Measurements from ENCODE around the gene SATB1. TPM values are rescaled to one million over a fixed set of nuclear protein-coding genes. Genes with fewer than 3 reads are reported as not detected.

SATB1 gene
- total RNA-seq, 1 experiment from 2014 or later, result 15.6 TPM

- no peak for TF ChIP-seq EZH2 (IDR thresholded peaks at IDR 0.05; ENCODE audit: low read length, unreplicated experiment)
- TF ChIP-seq EZH2phosphoT487 (IDR thresholded peaks at IDR 0.05; ENCODE audit: borderline replicate concordance, low read length), result no peak
- TF ChIP-seq, protein P1, sequence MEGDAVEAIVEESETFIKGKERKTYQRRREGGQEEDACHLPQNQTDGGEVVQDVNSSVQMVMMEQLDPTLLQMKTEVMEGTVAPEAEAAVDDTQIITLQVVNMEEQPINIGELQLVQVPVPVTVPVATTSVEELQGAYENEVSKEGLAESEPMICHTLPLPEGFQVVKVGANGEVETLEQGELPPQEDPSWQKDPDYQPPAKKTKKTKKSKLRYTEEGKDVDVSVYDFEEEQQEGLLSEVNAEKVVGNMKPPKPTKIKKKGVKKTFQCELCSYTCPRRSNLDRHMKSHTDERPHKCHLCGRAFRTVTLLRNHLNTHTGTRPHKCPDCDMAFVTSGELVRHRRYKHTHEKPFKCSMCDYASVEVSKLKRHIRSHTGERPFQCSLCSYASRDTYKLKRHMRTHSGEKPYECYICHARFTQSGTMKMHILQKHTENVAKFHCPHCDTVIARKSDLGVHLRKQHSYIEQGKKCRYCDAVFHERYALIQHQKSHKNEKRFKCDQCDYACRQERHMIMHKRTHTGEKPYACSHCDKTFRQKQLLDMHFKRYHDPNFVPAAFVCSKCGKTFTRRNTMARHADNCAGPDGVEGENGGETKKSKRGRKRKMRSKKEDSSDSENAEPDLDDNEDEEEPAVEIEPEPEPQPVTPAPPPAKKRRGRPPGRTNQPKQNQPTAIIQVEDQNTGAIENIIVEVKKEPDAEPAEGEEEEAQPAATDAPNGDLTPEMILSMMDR (conservative IDR thresholded peaks at IDR 0.05; ENCODE audit: low read depth, low read length), result no peak
- H3K9me3 ChIP-seq (ENCODE audit: low read length), result no peaks in the 10 kb centered on the region
- POLR2A ChIA-PET (ENCODE audit: unreplicated experiment), result no interaction called here
- BruUV-seq (replicated peaks), result no TSS peak
- H3K9me2 ChIP-seq (replicated peaks; ENCODE audit: low read length), result no peaks in the 10 kb centered on the region
- H4K20me1 ChIP-seq (ENCODE audit: low read length), result no peaks in the 10 kb centered on the region
- intact Hi-C loops (cut with micrococcal nuclease), result no loop called here
- H3K79me2 ChIP-seq (ENCODE audit: low read length), result no peaks in the 10 kb centered on the region
- H3K36me3 ChIP-seq (ENCODE audit: low read depth, low read length), result no peaks in the 10 kb centered on the region
- H3K4me3 ChIP-seq (ENCODE audit: low read length), result no peak overlapping the region
- peaks cover 11% of the 10 kb centered on the region for H3K27me3 ChIP-seq (ENCODE audit: low read length)
- H2AFZ ChIP-seq (ENCODE audit: low read length), result no peak overlapping the region
- no peak overlapping the region for H3K9ac ChIP-seq (ENCODE audit: low read length)
- peaks cover 11% of the 10 kb centered on the region; the same call in 1 of the 2 replicates for H3K4me1 ChIP-seq (ENCODE audit: insufficient read depth, low read length)
- CTCF ChIA-PET, result no interaction called here
- ATAC-seq, result no peak
- H3K27ac ChIP-seq (ENCODE audit: low read length), result no peak overlapping the region
- no peak for DNase-seq
- H3F3A ChIP-seq (ENCODE audit: low read length, unreplicated experiment), result no peaks in the 10 kb centered on the region
- H3K4me2 ChIP-seq (ENCODE audit: low read length), result no peak overlapping the region
Observed at GRCh38 chr3:18438586-18438985, 13.4 kb upstream of the SATB1 start.

GRCh38 chr3:18436213-18436612 lies 11.1 kb upstream of the SATB1 start:
- Histone ChIP-seq H3K27me3 (ENCODE audit: low read length) (peaks cover 4% of the 10 kb centered on the region; the same call in 1 of the 2 replicates), H3K79me2 (ENCODE audit: low read length) (no peaks in the 10 kb centered on the region), H3K4me2 (ENCODE audit: low read length) (no peak overlapping the region), H3K4me3 (ENCODE audit: low read length) (no peak overlapping the region), H3K9me3 (ENCODE audit: low read length) (no peaks in the 10 kb centered on the region), H3K9ac (ENCODE audit: low read length) (no peak overlapping the region), H3F3A (ENCODE audit: low read length, unreplicated experiment) (no peaks in the 10 kb centered on the region), H2AFZ (ENCODE audit: low read length) (no peak overlapping the region), H3K9me2 (replicated peaks; ENCODE audit: low read length) (no peaks in the 10 kb centered on the region), H4K20me1 (ENCODE audit: low read length) (no peaks in the 10 kb centered on the region), H3K27ac (ENCODE audit: low read length) (no peak overlapping the region), H3K36me3 (ENCODE audit: low read depth, low read length) (no peaks in the 10 kb centered on the region), H3K4me1 (ENCODE audit: insufficient read depth, low read length) (0 out of 2 replicates have a peak, but pooled peaks cover 5% of the 10 kb centered on the region)
- ATAC-seq (no peak), DNase-seq (no peak)
- ChIA-PET POLR2A (ENCODE audit: unreplicated experiment) (no interaction called here), CTCF (no interaction called here)
- TF ChIP-seq EZH2phosphoT487 (IDR thresholded peaks at IDR 0.05; ENCODE audit: borderline replicate concordance, low read length), result no peak
- TF ChIP-seq, protein P1 (conservative IDR thresholded peaks at IDR 0.05; ENCODE audit: low read depth, low read length), result no peak
- TF ChIP-seq EZH2 (IDR thresholded peaks at IDR 0.05; ENCODE audit: low read length, unreplicated experiment), result no peak
- intact Hi-C loops (cut with micrococcal nuclease), result no loop called here
- no TSS peak for BruUV-seq (replicated peaks)

- Histone ChIP-seq H3K27ac (ENCODE audit: low read length) (no peak overlapping the region), H3F3A (ENCODE audit: low read length, unreplicated experiment) (no peaks in the 10 kb centered on the region), H4K20me1 (ENCODE audit: low read length) (no peaks in the 10 kb centered on the region), H3K36me3 (ENCODE audit: low read depth, low read length) (no peaks in the 10 kb centered on the region), H3K27me3 (ENCODE audit: low read length) (peaks cover 4% of the 10 kb centered on the region; the same call in 1 of the 2 replicates), H3K79me2 (ENCODE audit: low read length) (no peaks in the 10 kb centered on the region), H3K9me3 (ENCODE audit: low read length) (no peaks in the 10 kb centered on the region), H3K4me1 (ENCODE audit: insufficient read depth, low read length) (0 out of 2 replicates have a peak, but pooled peaks cover under 1% of the 10 kb centered on the region), H3K9me2 (replicated peaks; ENCODE audit: low read length) (no peaks in the 10 kb centered on the region), H3K9ac (ENCODE audit: low read length) (no peak overlapping the region), H2AFZ (ENCODE audit: low read length) (no peak overlapping the region), H3K4me3 (ENCODE audit: low read length) (no peak overlapping the region), H3K4me2 (ENCODE audit: low read length) (no peak overlapping the region)
- ATAC-seq, result no peak
- POLR2A ChIA-PET (ENCODE audit: unreplicated experiment), result no interaction called here
- CTCF ChIA-PET, result no interaction called here
- TF ChIP-seq, protein P1 (conservative IDR thresholded peaks at IDR 0.05; ENCODE audit: low read depth, low read length), result no peak
- TF ChIP-seq EZH2 (IDR thresholded peaks at IDR 0.05; ENCODE audit: low read length, unreplicated experiment) (no peak), EZH2phosphoT487 (IDR thresholded peaks at IDR 0.05; ENCODE audit: borderline replicate concordance, low read length) (no peak)
- no peak for DNase-seq
- no TSS peak for BruUV-seq (replicated peaks)
- intact Hi-C loops (cut with micrococcal nuclease), result no loop called here
Observed at GRCh38 chr3:18434711-18435110, 9.6 kb upstream of the SATB1 start.
